Measurements from ENCODE around the gene ACTMAP.

ACTMAP gene

GRCh38 chr19:40701758-40702157, 48.5 kb downstream of the ACTMAP start:
- no peaks in the 10 kb centered on the region for H3F3A ChIP-seq (ENCODE audit: insufficient read depth, low read length)
- no peaks in the 10 kb centered on the region for H3K9me3 ChIP-seq (ENCODE audit: low read length)
- H2AFZ ChIP-seq (ENCODE audit: low read length): no peak overlapping the region
- no peaks in the 10 kb centered on the region for H3K79me2 ChIP-seq (ENCODE audit: insufficient read depth, low read length)
- H3K4me3 ChIP-seq (ENCODE audit: low read depth, low read length, poor library complexity, severe bottlenecking): no peak overlapping the region
- H3K4me1 ChIP-seq (ENCODE audit: insufficient read depth, low read length, severe bottlenecking): no peaks in the 10 kb centered on the region
- H3K36me3 ChIP-seq (ENCODE audit: insufficient read depth, low read length): peaks cover 43% of the 10 kb centered on the region
- no peak overlapping the region for H3K9ac ChIP-seq (ENCODE audit: low read length)
- TF ChIP-seq CTCF (IDR thresholded peaks at IDR 0.05; ENCODE audit: low read length): no peak
- TF ChIP-seq EZH2 (IDR thresholded peaks at IDR 0.05; ENCODE audit: borderline replicate concordance, low read length): no peak
- no peaks in the 10 kb centered on the region for H4K20me1 ChIP-seq (ENCODE audit: insufficient read depth, low read length)
- no peak overlapping the region for H3K4me2 ChIP-seq (ENCODE audit: low read length)
- no peaks in the 10 kb centered on the region for H3K9me2 ChIP-seq (ENCODE audit: low read depth, low read length)
- H3K27me3 ChIP-seq (ENCODE audit: insufficient read depth, low read length): no peaks in the 10 kb centered on the region
- no peak overlapping the region for H3K27ac ChIP-seq (ENCODE audit: low read depth, low read length, poor library complexity, severe bottlenecking)

GRCh38 chr19:40700083-40700482, 50.2 kb downstream of the ACTMAP start:
- Histone ChIP-seq H4K20me1 (ENCODE audit: insufficient read depth, low read length) (no peaks in the 10 kb centered on the region), H3F3A (ENCODE audit: insufficient read depth, low read length) (no peaks in the 10 kb centered on the region), H3K9me2 (ENCODE audit: low read depth, low read length) (no peaks in the 10 kb centered on the region), H2AFZ (ENCODE audit: low read length) (no peak overlapping the region), H3K4me1 (ENCODE audit: insufficient read depth, low read length, severe bottlenecking) (no peaks in the 10 kb centered on the region), H3K27ac (ENCODE audit: low read depth, low read length, poor library complexity, severe bottlenecking) (no peak overlapping the region), H3K9ac (ENCODE audit: low read length) (no peak overlapping the region), H3K4me3 (ENCODE audit: low read depth, low read length, poor library complexity, severe bottlenecking) (no peak overlapping the region), H3K9me3 (ENCODE audit: low read length) (no peaks in the 10 kb centered on the region), H3K79me2 (ENCODE audit: insufficient read depth, low read length) (no peaks in the 10 kb centered on the region), H3K4me2 (ENCODE audit: low read length) (no peak overlapping the region), H3K36me3 (ENCODE audit: insufficient read depth, low read length) (peaks cover 32% of the 10 kb centered on the region), H3K27me3 (ENCODE audit: insufficient read depth, low read length) (no peaks in the 10 kb centered on the region)
- TF ChIP-seq EZH2 (IDR thresholded peaks at IDR 0.05; ENCODE audit: borderline replicate concordance, low read length) (no peak), CTCF (IDR thresholded peaks at IDR 0.05; ENCODE audit: low read length) (no peak)

GRCh38 chr19:40697007-40697406, 53.3 kb downstream of the ACTMAP start:
- H3K27ac ChIP-seq (ENCODE audit: low read depth, low read length, poor library complexity, severe bottlenecking): no peak overlapping the region
- H3K4me3 ChIP-seq (ENCODE audit: low read depth, low read length, poor library complexity, severe bottlenecking): no peak overlapping the region
- H3K4me1 ChIP-seq (ENCODE audit: insufficient read depth, low read length, severe bottlenecking): no peaks in the 10 kb centered on the region
- no peaks in the 10 kb centered on the region for H4K20me1 ChIP-seq (ENCODE audit: insufficient read depth, low read length)
- H3K9me2 ChIP-seq (ENCODE audit: low read depth, low read length): no peaks in the 10 kb centered on the region
- no peak overlapping the region for H2AFZ ChIP-seq (ENCODE audit: low read length)
- no peak overlapping the region for H3K4me2 ChIP-seq (ENCODE audit: low read length)
- no peak overlapping the region for H3K9ac ChIP-seq (ENCODE audit: low read length)
- no peaks in the 10 kb centered on the region for H3K27me3 ChIP-seq (ENCODE audit: insufficient read depth, low read length)
- H3K79me2 ChIP-seq (ENCODE audit: insufficient read depth, low read length): no peaks in the 10 kb centered on the region
- no peaks in the 10 kb centered on the region for H3F3A ChIP-seq (ENCODE audit: insufficient read depth, low read length)
- no peaks in the 10 kb centered on the region for H3K9me3 ChIP-seq (ENCODE audit: low read length)
- no peak for TF ChIP-seq CTCF (IDR thresholded peaks at IDR 0.05; ENCODE audit: low read length)
- TF ChIP-seq EZH2 (IDR thresholded peaks at IDR 0.05; ENCODE audit: borderline replicate concordance, low read length): no peak
- H3K36me3 ChIP-seq (ENCODE audit: insufficient read depth, low read length): peaks cover 10% of the 10 kb centered on the region; the same call in 1 of the 2 replicates
